Astrocyte of the spinal cord (primary cell): Measurements from ENCODE around the gene MKS1.
A peak's percentile ranks its signal among the peaks of the same experiment; 100 is the strongest.

Experiments
- DNase-seq: peaks from one replicate; pipeline ENCODE4 v3.0.0; 2011; ENCODE audit warnings: low read depth, low spot score
- H3K4me3 ChIP-seq: 2 replicates; pipeline ENCODE4 v1.5.1; 2011; ENCODE audit warnings: low read depth, mild to moderate bottlenecking, low read length, moderate library complexity
- in situ Hi-C: cut with HindIII; loops from 2 replicates; pipeline ENCODE4 v1.10.0; 2017; ENCODE audit warnings: low sequenced_read_pairs
- TF ChIP-seq, protein P1 (sequence below): IDR thresholded peaks from 2 replicates; pipeline ENCODE4 v1.5.1; 2012; ENCODE audit warnings: low read depth, mild to moderate bottlenecking, low read length, inconsistent platforms

The MKS1 gene

DNA sequence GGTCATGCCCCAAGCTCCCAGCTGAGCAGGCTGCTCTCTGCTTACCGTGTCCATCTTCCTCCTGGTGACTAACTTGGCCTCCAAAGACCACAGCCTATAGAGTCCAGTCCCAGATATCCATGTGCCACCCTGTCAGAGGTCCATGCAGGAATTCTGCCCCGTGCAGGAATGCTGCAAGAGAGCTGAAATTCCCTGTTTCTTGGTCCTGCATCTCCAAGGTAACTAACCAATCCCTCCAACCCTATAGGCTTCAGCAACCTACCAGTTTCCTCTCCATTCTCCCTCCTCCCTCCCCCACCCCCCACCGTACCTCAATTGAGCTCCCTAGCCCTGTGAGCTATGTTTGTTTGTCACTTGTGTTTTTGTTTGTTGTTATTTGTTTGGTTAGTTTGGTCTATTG, 9.6 kb upstream of the MKS1 start:
- TF ChIP-seq, protein P1, sequence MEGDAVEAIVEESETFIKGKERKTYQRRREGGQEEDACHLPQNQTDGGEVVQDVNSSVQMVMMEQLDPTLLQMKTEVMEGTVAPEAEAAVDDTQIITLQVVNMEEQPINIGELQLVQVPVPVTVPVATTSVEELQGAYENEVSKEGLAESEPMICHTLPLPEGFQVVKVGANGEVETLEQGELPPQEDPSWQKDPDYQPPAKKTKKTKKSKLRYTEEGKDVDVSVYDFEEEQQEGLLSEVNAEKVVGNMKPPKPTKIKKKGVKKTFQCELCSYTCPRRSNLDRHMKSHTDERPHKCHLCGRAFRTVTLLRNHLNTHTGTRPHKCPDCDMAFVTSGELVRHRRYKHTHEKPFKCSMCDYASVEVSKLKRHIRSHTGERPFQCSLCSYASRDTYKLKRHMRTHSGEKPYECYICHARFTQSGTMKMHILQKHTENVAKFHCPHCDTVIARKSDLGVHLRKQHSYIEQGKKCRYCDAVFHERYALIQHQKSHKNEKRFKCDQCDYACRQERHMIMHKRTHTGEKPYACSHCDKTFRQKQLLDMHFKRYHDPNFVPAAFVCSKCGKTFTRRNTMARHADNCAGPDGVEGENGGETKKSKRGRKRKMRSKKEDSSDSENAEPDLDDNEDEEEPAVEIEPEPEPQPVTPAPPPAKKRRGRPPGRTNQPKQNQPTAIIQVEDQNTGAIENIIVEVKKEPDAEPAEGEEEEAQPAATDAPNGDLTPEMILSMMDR = no peak
- no peak for DNase-seq
- no peak overlapping the region for H3K4me3 ChIP-seq
- in situ Hi-C loops = no loop called here

DNA sequence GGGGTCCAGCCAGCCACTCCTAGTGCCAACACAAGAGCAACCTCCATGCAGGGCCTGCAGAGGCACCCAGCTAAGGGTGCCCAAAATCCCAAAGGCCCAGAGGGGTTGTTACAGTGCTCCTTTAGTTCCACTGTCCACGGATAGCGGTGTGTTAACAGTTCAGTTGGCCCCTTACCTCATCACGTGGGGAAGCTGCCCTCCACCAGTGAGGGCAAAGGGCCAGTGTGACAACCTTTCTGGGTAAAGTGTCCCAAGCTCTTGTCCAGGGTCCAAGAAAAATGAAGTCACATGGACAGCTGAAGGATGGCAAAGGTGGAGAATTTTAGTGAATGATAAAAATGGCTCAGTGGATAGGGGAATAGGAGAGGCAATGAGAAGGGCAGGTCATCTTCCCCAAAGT, 8.7 kb upstream of the MKS1 start:
- DNase-seq = no peak
- no peak overlapping the region for H3K4me3 ChIP-seq
- TF ChIP-seq, protein P1 = no peak
- in situ Hi-C loops = no loop called here

DNA sequence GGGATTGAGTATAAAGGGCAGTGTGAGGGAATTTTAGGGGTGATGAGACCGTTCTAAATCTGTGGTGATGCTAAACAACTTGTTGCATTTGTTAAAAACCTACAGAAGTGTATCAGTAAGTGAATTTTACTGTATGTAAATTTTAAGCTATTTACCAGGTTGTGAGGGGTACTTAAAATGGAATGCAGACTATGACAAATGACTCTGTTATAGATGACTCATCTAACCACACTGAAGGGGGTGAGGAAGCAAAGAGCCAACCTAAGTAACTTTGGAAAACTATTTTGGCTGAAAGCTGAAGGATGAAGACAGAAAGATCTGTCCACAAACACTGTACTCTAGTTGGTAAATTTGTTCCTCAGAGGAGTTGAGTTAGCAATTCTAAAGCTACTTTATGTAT, 5.3 kb upstream of the MKS1 start:
- TF ChIP-seq, protein P1 = no peak
- in situ Hi-C loops = no loop called here
- DNase-seq = peak; percentile 32
- no peak overlapping the region for H3K4me3 ChIP-seq

DNA sequence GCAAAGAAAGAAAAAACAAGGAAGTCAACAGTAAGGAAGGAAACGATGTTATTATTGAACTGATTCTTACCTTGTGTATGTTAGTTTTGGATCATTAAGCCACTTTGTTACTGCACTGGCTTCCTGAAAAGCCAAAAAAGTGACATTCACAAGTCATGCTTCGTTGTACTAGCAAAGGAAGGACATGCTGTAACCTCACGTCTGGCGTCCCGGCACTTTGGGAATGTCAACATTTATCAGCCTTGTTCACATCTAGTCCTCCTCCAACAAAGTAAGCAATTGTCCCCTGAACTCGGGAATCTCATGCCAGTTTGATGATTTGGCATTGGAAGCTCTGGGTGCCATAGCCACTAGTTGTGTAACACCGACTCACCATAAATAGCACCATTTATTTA, 731 bp upstream of the MKS1 start:
- no peak for DNase-seq
- TF ChIP-seq, protein P1 = no peak
- peak overlapping the region; percentile 88 for H3K4me3 ChIP-seq
- in situ Hi-C loops = no loop called here

DNA sequence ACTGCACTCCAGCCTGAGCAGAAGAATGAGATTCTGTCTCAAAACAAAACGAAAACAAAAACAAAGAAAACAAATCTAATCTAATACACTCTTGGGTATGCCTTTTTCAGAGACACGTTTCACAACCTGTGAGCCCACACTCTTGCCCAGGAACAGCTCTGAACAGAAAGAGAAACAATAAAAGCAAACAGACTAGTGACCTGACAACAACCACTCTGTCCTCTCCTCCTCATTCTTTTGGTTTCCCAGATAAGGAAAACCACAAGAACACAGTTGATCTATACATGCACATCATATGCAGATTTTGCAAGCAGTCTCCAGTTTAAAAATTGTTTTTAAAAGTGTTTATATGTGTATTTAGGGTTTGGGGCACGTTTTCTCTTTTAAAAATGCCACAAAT, 1.3 kb downstream of the MKS1 start:
- in situ Hi-C loops = no loop called here
- DNase-seq = no peak
- TF ChIP-seq, protein P1 = no peak
- no peak overlapping the region for H3K4me3 ChIP-seq

DNA sequence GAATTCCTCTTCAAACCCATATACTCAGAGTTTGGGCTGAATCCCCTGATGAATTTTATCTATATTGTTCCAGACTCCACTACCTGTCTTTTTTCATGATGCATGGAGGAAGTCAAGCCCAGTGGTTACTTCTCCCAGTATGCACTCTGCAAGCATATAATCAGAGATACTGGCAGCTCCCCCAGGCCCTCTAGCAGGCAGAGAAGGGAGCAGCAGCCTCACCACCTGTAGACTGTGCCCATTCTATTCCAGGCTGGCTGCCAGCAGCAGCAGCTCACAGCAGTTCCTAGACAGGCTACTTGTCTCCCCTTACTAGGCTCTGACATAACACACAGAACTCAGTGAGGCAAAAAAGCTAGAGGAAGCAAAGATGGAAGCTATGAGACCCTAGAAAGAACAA, 3.4 kb downstream of the MKS1 start:
- no peak for DNase-seq
- H3K4me3 ChIP-seq = no peak overlapping the region
- TF ChIP-seq, protein P1 = no peak
- in situ Hi-C loops = no loop called here

DNA sequence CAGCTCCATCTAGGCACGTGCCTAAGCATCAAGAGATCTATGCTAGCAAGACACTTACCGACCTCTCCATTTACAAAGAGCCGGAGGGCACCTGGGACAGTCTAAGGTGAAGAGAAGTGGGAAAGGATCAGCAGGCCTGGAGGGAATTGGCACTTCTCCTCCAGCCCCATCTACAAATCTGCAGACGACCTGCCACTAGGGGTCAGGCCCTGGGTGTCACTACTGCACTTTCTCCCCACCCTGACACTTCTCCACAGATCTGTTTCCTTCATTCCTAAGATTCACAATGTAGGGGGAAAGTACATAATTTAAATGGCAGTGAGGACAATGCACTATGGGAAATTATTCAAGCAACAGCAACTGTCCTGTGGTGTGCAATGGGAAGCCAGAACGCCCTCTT, 8.1 kb downstream of the MKS1 start:
- no peak for DNase-seq
- TF ChIP-seq, protein P1 = no peak
- no peak overlapping the region for H3K4me3 ChIP-seq
- in situ Hi-C loops = no loop called here
